WTC11 (cell line): ENCODE data around the gene HEBP1.

Experiments
- EMX1 ChIP-seq: fragments of 250-450 bp; sonication (Bioruptor Pico); IDR thresholded peaks from 2 replicates; pipeline ENCODE4 v1.8.0; 2021; ENCODE audit warnings: mild to moderate bottlenecking
- MXD4 ChIP-seq: fragments of 250-450 bp; sonication (Bioruptor Pico); IDR thresholded peaks from 2 replicates; pipeline ENCODE4 v1.8.0; 2021; ENCODE audit warnings: mild to moderate bottlenecking, moderate library complexity, borderline replicate concordance
- NFE2L1 ChIP-seq: sonication (generic); formaldehyde crosslinking; IDR thresholded peaks from 2 replicates; pipeline ENCODE4 v1.8.1; 2023; ENCODE audit warnings: missing genetic modification reagents
- TF ChIP-seq, protein P1 (sequence below): sonication (generic); formaldehyde crosslinking; IDR thresholded peaks from 2 replicates; pipeline ENCODE4 v1.8.0; 2022; ENCODE audit warnings: mild to moderate bottlenecking, missing genetic modification reagents
- TF ChIP-seq, protein P2 (sequence below): fragments of 200-600 bp; IDR thresholded peaks from 2 replicates; pipeline ENCODE4 v1.8.0; 2022; ENCODE audit warnings: antibody characterized with exemption

DNA sequence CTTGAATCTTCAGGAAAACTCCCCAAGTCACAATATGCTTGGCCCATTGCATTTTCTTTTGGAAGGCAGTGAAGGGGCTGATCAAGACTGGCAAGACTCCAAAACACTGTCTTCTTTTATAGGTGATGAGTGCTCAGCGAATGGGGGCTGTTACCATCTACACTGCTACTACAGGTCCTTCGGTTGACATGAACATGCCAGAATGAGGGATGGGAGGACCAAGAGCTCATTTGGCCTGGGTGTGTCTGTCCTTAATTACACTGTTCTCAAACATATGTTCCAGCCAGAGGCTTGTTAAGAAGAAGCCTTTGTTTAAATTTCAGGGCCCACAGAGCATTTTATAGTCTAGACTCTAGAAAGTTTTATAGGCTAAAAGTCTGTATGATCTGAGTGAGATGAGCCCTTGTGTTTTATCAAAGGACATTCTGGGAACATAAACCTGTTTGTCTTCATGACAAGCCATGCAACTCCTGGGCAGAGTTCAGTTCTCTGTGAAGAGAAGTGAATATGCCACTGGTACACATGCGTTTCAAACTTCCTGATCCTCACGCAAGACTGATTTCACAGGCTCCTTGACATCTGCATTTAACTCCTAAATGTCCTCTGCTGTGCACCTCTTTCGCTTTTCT is 39.4 kb upstream of the HEBP1 start:
- TF ChIP-seq, protein P1, sequence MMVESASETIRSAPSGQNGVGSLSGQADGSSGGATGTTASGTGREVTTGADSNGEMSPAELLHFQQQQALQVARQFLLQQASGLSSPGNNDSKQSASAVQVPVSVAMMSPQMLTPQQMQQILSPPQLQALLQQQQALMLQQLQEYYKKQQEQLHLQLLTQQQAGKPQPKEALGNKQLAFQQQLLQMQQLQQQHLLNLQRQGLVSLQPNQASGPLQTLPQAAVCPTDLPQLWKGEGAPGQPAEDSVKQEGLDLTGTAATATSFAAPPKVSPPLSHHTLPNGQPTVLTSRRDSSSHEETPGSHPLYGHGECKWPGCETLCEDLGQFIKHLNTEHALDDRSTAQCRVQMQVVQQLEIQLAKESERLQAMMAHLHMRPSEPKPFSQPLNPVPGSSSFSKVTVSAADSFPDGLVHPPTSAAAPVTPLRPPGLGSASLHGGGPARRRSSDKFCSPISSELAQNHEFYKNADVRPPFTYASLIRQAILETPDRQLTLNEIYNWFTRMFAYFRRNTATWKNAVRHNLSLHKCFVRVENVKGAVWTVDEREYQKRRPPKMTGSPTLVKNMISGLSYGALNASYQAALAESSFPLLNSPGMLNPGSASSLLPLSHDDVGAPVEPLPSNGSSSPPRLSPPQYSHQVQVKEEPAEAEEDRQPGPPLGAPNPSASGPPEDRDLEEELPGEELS (CRISPR knock-in tag), result no peak
- TF ChIP-seq NFE2L1 (no peak), MXD4 (CRISPR knock-in tag) (no peak), EMX1 (no peak)
- TF ChIP-seq, protein P2, sequence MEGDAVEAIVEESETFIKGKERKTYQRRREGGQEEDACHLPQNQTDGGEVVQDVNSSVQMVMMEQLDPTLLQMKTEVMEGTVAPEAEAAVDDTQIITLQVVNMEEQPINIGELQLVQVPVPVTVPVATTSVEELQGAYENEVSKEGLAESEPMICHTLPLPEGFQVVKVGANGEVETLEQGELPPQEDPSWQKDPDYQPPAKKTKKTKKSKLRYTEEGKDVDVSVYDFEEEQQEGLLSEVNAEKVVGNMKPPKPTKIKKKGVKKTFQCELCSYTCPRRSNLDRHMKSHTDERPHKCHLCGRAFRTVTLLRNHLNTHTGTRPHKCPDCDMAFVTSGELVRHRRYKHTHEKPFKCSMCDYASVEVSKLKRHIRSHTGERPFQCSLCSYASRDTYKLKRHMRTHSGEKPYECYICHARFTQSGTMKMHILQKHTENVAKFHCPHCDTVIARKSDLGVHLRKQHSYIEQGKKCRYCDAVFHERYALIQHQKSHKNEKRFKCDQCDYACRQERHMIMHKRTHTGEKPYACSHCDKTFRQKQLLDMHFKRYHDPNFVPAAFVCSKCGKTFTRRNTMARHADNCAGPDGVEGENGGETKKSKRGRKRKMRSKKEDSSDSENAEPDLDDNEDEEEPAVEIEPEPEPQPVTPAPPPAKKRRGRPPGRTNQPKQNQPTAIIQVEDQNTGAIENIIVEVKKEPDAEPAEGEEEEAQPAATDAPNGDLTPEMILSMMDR, result no peak
